Activated CD4-positive, CD25-positive, alpha-beta regulatory T cell treated with anti-CD3 and anti-CD28 coated beads, Interleukin-2, amount 50 U/mL, for 16 hours (primary cell): Measurements from ENCODE around the gene GPAT2.
"Not testable (repeated sequence)": the region's sequence is repeated elsewhere in the genome, so short reads cannot be mapped to it uniquely, and the experiment has no call there.

ENCODE experiments used
- DNase-seq: peaks from one replicate; pipeline ENCODE4 v3.0.0-alpha.2; 2020; ENCODE audit warnings: low read depth, low spot score

GPAT2 gene

DNA sequence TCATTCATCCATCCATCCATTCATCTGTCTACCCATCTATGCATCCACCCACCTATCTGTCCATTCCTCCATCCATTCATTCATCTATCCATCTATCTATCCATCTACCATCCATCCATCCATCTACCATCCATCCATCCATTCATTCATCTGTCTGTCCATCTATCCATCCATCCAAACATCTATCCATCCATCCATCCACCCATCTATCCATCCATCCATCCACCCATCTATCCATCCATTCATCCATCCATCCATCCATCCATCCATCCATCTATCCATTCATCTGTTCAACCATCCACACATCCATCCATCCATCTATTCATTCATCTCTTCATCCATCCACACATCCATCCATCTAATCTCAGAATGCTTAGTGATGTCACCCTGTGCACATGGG is 30.0 kb upstream of the GPAT2 start:
- DNase-seq = not testable (repeated sequence)

DNA sequence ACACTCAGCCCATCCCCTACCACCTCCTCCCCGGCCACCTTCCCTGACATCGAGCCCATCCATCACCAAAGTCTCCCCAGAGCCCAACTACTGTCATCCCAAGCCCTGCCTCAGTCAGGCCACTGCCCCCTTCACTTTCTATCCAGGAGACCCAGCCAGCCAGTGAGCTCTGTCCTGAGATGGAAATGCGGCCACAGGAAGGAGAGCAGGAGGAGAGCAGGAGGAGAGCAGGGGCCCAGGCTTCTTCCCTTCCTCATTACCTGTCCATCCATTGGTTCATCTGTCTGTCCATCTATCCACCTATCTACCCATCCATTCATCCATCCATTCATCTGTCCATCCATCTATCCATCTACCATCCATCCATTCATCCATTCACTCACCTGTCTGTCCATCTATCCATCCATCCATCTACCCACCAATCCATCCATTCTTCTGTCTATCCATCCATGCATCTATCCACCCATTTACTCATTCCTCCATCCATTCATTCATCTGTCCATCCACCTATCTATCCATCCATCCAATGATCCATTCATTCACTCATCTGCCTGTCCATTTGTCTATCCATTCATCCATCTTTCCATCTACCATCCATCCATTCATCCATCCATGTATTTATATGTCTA is 29.4 kb upstream of the GPAT2 start:
- not testable (repeated sequence) for DNase-seq

GRCh38 chr2:96063116-96063899 is 28.6 kb upstream of the GPAT2 start:
- not testable (repeated sequence) for DNase-seq

DNA sequence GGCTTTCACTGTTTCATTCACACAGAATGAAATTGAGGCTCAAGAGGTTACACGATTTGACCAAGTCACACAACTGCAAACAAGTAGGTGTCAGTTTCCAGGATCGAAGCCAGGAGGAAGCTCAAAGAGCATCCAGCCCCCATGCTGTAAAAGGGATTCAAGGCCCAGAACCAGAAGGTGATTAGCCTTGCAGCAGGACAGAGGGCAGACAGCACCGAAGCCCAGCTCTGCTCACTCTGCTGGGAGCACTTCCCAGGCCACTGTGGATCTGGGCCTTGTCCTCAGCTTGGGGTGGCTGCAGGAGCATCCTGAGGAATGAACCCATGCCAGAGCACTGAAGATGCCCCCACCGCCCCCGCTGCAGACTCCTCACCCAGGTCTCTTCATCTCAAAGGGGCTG is 27.8 kb upstream of the GPAT2 start:
- DNase-seq = not testable (repeated sequence)

DNA sequence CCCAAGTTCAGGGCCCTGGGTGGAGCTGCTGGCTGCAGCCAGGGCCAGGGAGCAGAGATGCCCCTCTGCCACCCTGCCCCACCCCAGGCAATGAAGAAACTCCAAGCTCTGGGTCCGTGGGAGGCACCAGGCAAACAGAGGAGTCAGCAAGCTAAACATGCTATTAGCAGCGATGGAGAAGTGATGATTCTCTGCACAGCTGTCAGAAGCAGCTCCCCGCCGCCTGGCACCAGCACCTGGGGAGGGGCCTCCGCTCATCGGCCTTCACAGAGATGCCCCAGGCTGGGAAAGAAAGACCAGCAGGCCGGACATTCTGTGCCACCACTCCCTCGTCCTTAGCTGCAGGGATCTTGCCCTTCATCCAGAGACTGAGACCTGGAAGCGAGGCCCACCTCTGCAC is 27.2 kb upstream of the GPAT2 start:
- DNase-seq = not testable (repeated sequence)

- not testable (repeated sequence) for DNase-seq
Observed at GRCh38 chr2:96061197-96061817, 26.6 kb upstream of the GPAT2 start.

GRCh38 chr2:96060325-96060724 is 25.6 kb upstream of the GPAT2 start:
- DNase-seq = not testable (repeated sequence)

DNA sequence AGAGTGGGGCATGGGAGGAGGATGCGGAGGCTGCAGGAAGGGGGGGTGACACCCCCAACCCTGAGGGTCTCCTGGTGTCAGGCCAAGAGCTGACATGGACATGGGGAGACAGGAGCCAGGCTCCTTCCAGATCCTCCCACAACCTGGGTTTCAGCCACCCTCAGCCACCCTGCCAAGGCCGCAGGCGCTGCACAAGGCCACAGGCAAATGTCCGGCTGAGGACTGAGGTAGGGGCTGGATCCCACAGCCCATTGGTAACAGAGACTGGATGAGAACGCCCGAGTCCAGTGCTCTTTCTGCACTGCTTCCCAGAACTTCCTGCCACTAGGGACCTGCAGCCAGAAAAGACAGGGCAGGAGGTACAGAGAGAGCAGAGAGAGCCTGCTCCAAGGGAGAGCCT is 24.7 kb upstream of the GPAT2 start:
- DNase-seq = not testable (repeated sequence)

DNA sequence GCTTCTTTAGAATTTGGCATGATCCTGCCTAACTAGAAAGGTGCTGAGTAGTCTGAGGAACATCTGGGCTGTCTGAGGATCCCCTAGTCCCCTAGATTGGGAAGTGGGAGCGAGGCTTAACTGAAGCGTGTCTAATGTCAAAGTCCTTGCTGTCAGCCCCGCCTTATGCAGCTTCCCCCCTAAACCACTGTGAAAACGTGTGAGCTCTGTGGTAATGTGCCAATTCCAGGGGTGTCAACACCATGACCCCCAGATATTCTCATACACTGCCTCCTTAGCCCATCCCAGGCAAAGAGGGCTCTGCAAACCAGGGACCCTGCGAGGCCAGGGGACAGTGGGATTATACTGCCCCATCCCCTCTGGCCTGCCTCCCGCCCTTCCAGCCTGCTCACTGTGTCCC is 21.1 kb upstream of the GPAT2 start:
- not testable (repeated sequence) for DNase-seq

GRCh38 chr2:96054537-96054936 is 19.8 kb upstream of the GPAT2 start:
- not testable (repeated sequence) for DNase-seq

- DNase-seq = not testable (repeated sequence)
Observed at GRCh38 chr2:96053385-96053784, 18.7 kb upstream of the GPAT2 start.

- DNase-seq = not testable (repeated sequence)
Observed at GRCh38 chr2:96052632-96053031, 17.9 kb upstream of the GPAT2 start.

- not testable (repeated sequence) for DNase-seq
Observed at GRCh38 chr2:96049917-96050262, 15.2 kb upstream of the GPAT2 start.

DNA sequence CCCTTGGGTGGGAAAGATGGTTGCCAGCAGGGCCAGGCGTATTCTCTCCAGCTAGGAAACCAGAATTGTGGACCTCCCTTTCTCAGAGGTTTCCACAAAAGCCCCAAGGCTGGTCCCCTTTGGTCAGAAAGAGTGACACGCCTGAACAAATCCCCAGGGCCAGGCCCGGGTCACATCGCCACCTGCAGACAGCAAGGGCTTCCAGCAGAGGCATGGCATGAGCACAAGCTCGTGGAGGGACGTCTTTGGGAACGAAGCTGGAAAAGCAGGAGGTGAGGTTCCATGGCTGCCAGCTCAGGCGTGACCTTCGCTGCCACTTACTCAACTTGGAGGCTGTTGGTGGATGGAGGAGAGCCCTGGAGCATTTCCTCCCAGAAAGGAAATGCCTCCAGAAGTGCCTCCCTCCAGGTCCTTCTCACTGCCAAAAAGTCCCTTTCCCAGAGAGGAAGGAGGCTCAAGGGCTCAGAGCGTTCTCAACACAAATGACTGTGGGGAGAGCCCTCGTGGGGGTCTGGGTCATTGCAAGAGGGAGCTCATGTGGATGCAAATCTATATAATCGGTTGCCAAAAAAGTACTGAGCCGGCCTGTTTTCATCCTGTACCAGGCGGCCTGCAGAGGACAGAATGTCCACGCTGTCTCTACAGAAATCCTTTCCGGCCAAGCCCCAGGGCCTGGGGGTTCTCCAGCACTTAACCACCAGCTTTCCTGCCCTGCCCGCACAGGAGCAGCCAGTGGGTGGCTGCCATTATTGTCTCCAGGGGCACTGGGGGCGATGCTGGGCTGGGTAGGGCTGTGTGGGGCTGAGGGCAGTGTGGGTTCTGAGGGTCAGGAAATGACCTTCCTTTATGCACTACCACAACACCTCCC is 14.6 kb upstream of the GPAT2 start:
- not testable (repeated sequence) for DNase-seq

- DNase-seq = not testable (repeated sequence)
Observed at GRCh38 chr2:96035554-96035953, 838 bp upstream of the GPAT2 start.

- DNase-seq = not testable (repeated sequence)
Observed at GRCh38 chr2:96033997-96034396, 719 bp downstream of the GPAT2 start.

- not testable (repeated sequence) for DNase-seq
Observed at GRCh38 chr2:96027725-96028325, 6.9 kb downstream of the GPAT2 start.

DNA sequence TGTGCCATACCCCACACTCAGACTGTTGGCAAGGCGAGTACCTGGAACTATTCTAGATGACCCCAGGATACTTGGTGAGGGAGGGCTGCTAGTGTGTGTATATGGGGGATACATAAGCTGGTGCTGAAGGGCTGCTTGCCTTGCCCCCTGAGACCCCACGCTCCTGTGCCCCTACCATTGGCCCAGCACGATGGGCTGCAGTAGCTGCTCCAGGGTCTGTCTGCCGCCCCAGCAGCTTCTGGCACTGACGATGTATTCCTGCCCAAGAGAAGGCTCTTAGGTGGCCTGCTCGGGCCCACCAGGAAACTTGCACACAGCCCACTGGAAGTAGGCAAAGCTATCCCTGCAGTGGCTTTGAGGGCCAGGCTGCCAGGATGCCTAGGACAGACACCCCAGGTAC is 9.0 kb downstream of the GPAT2 start:
- not testable (repeated sequence) for DNase-seq

DNA sequence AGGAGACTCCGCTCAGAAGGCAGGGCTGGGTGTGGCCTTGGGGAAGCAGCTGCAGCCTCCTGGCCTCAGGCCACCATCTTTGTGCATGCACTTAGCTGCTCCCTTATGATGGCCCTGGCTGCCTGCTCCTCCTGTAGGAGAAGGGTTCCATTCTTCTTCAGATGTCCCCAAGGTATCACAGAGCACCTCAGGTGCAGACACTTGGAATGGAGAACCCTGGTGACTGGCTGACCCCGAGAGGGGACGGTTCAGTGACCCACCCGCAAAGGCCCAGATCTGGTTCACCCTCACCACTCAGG is 9.6 kb downstream of the GPAT2 start:
- no peak for DNase-seq

DNA sequence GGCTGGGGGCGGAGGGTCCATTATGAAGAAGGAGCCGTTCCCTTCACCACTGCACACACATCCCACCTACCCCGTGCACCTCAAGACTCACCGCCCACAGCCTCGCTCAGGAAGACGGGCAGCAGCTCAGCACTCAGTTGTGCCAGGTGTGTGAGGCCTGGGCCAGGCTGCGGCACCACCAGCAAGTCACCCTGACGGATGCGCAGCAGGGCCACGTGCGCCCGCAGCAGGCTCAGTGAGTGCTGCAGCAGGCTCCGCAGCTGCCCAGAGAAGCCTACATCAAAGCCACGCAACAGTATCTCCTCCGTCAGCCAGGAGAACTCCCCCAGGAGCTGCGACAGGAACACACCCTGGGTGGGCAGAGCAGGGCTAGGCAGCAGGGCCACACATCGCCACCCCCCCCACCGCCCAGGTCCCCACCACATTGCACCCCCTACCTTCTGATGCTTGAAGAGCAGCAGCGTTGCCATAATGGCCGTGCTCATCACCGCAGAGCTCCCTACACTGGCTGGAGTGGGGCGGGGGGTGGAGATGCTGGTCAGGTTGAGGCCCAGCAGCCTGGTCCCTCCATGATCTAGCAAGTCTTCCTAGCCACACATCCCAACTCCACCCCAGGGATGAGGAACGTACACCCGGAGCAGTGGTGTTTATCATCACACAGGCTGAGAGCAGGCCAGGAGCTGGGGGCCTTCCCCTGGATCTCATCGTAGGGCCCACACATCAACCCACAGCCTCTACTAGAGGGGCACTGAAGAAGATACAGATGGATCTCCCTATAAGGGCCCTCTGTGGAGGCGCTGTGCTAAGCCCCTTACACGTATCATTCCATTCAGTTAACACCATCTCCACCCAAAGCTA is 10.2 kb downstream of the GPAT2 start:
- DNase-seq = no peak

DNA sequence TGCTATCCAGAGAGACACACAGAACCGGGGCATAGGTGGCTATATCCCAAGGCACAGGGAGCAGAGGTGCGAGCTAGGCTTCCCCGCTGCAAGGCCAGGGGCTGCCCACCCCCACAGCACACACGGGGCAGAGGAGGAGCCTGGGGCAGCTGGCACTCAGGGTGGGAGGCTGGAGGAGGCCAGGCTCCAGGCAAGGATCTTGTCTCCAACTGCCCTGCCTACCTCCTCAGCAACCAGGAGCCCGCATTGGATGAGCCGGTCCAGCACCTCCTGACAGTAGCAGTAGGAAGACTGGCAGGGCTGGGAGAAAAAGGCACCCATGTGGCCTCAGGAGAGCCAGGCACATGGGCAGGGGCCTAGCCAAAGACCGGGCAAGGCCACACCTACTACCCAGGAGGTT is 11.0 kb downstream of the GPAT2 start:
- DNase-seq = not testable (repeated sequence)
